HG02852 (cell line): ENCODE measurements around the gene ACMSD.
"Not testable (repeated sequence)": the region's sequence is repeated elsewhere in the genome, so short reads cannot be mapped to it uniquely, and the experiment has no call there.

ENCODE experiments used
- ATAC-seq: cut with Tn5 transposase; IDR thresholded peaks from one replicate; pipeline ENCODE4 v1.9.1; 2021; ENCODE audit warnings: mild to moderate bottlenecking, moderate library complexity; ENCODE audit not compliant: unreplicated experiment

The ACMSD gene

GRCh38 chr2:134905168-134905567 lies 66.8 kb downstream of the ACMSD start:
- no peak for ATAC-seq

GRCh38 chr2:134906726-134907125 lies 68.3 kb downstream of the ACMSD start:
- no peak for ATAC-seq

GRCh38 chr2:134907441-134908116 lies 69.2 kb downstream of the ACMSD start:
- not testable (repeated sequence) for ATAC-seq

GRCh38 chr2:134910763-134911399 lies 72.5 kb downstream of the ACMSD start:
- ATAC-seq = no peak

GRCh38 chr2:134911400-134911785 lies 73.0 kb downstream of the ACMSD start:
- no peak for ATAC-seq

GRCh38 chr2:134912361-134912760 lies 73.9 kb downstream of the ACMSD start:
- ATAC-seq = no peak

GRCh38 chr2:134917360-134917865 lies 79.0 kb downstream of the ACMSD start:
- ATAC-seq = no peak

- ATAC-seq = peak; percentile 74
Measured at GRCh38 chr2:134917888-134918525, 79.6 kb downstream of the ACMSD start.

GRCh38 chr2:134918526-134919340 lies 80.3 kb downstream of the ACMSD start, which contains the start of gene CCNT2:
TSS of gene CCNT2 (plus strand) at chr2:134918822. CDS start at chr2:134918855, 33 bp downstream.
- peak; percentile 81 for ATAC-seq

GRCh38 chr2:134919341-134920210 lies 81.2 kb downstream of the ACMSD start:
- no peak for ATAC-seq

GRCh38 chr2:134924912-134925311 lies 86.5 kb downstream of the ACMSD start:
- no peak for ATAC-seq

GRCh38 chr2:134926231-134926931 lies 88.0 kb downstream of the ACMSD start:
- no peak for ATAC-seq

- no peak for ATAC-seq
Measured at GRCh38 chr2:134927195-134927594, 88.8 kb downstream of the ACMSD start.

- ATAC-seq = no peak
Measured at GRCh38 chr2:134932864-134933526, 94.6 kb downstream of the ACMSD start.

GRCh38 chr2:134933732-134934131 lies 95.3 kb downstream of the ACMSD start:
- no peak for ATAC-seq

GRCh38 chr2:134934150-134934549 lies 95.7 kb downstream of the ACMSD start:
- no peak for ATAC-seq

GRCh38 chr2:134934641-134935040 lies 96.2 kb downstream of the ACMSD start:
- no peak for ATAC-seq

- no peak for ATAC-seq
Measured at GRCh38 chr2:134936691-134937090, 98.3 kb downstream of the ACMSD start.

- ATAC-seq = peak; percentile 83
Measured at GRCh38 chr2:134943540-134943939, 105.1 kb downstream of the ACMSD start.
